HEK293 (cell line): ENCODE data around the gene SPINK6.

Experiments used
- CTCF ChIP-seq: fragments of 450-650 bp; formaldehyde crosslinking; IDR thresholded peaks from 2 replicates; pipeline ENCODE4 v1.5.1; 2016; ENCODE audit warnings: missing biosample characterization, missing genetic modification characterization
- KLF16 ChIP-seq: fragments of 450-650 bp; formaldehyde crosslinking; IDR thresholded peaks from 2 replicates; pipeline ENCODE4 v1.5.1; 2017; ENCODE audit warnings: missing biosample characterization, missing genetic modification characterization
- TRIM28 ChIP-seq: IDR thresholded peaks from 2 replicates; pipeline ENCODE4 v1.6.1; 2011; ENCODE audit warnings: low read length, control low read depth, borderline replicate concordance
- ZNF24 ChIP-seq: fragments of 450-650 bp; formaldehyde crosslinking; IDR thresholded peaks from 2 replicates; pipeline ENCODE4 v1.5.1; 2016; ENCODE audit warnings: missing biosample characterization, missing genetic modification characterization
- ZNF274 ChIP-seq, 2 experiments: fragments of 200-500 bp in 1 of 2; fragments of 450-650 bp in 1 of 2; sonication (Bioruptor generic) in 1 of 2; formaldehyde crosslinking in 1 of 2; IDR thresholded peaks; 2 replicates each; pipeline versions ENCODE4 v1.5.1 to v1.6.1; 2014 to 2016; ENCODE audit warnings: borderline replicate concordance in 1 of 2, inconsistent platforms in 1 of 2, low read length in 1 of 2, missing biosample characterization in 1 of 2, missing genetic modification characterization in 1 of 2
- ZNF324 ChIP-seq: fragments of 450-650 bp; formaldehyde crosslinking; IDR thresholded peaks from 2 replicates; pipeline ENCODE4 v1.5.1; 2016; ENCODE audit warnings: missing biosample characterization, missing genetic modification characterization
- ZNF350 ChIP-seq: fragments of 450-650 bp; formaldehyde crosslinking; IDR thresholded peaks from 2 replicates; pipeline ENCODE4 v1.5.0; 2017; ENCODE audit warnings: missing biosample characterization, mild to moderate bottlenecking, missing genetic modification characterization
- ZNF366 ChIP-seq: fragments of 450-650 bp; formaldehyde crosslinking; conservative IDR thresholded peaks from 2 replicates; pipeline ENCODE4 v1.5.1; 2016; ENCODE audit warnings: missing biosample characterization, missing genetic modification characterization
- ZNF501 ChIP-seq: fragments of 450-650 bp; formaldehyde crosslinking; IDR thresholded peaks from 2 replicates; pipeline ENCODE4 v1.5.1; 2016; ENCODE audit warnings: missing biosample characterization, missing genetic modification characterization
- ZNF626 ChIP-seq: fragments of 450-650 bp; sonication (Bioruptor Pico); formaldehyde crosslinking; IDR thresholded peaks from 2 replicates; pipeline ENCODE4 v1.5.1; 2018; ENCODE audit warnings: missing biosample characterization, missing genetic modification characterization, inconsistent platforms
- ZNF777 ChIP-seq: fragments of 450-650 bp; formaldehyde crosslinking; IDR thresholded peaks from 2 replicates; pipeline ENCODE4 v1.5.1; 2017; ENCODE audit warnings: missing biosample characterization, missing genetic modification characterization, borderline replicate concordance
- ZNF785 ChIP-seq: fragments of 450-650 bp; formaldehyde crosslinking; IDR thresholded peaks from 2 replicates; pipeline ENCODE4 v1.5.1; 2016; ENCODE audit warnings: missing biosample characterization, missing genetic modification characterization
- ZXDB ChIP-seq: fragments of 450-650 bp; formaldehyde crosslinking; IDR thresholded peaks from 2 replicates; pipeline ENCODE4 v1.5.1; 2016; ENCODE audit warnings: missing biosample characterization, missing genetic modification characterization
- TF ChIP-seq, protein P1 (sequence below): sonication (generic); formaldehyde crosslinking; IDR thresholded peaks from 2 replicates; pipeline ENCODE4 v1.8.1; 2022; ENCODE audit warnings: mild to moderate bottlenecking, moderate library complexity, missing genetic modification reagents

DNA sequence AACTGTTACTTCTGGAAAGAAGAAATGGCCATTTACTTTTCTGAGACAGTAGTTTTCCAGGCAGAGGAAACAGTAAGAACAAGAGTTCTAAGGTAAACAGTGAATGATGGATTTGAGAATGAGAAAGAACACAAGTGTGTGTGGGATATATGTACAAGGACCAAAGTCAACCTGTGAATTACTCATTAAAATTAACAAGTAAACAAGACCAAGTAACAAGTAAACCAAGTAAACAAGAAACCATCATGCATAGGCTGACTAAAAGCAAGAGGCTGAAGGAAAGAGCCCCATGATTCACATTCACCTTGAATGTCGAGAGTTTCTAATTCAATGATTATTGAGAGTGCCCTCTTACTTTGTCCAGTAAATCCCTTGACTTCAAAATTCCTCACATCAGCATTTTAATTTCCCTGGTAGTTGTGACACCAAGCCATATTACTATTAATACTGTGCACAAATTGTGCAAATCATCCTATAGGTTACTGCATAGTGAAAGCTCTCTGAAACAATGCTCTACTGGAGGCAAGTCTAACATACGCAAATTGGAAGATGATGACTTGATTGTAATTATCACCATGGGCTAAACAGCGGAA, 25.6 kb downstream of the SPINK6 start:
- TF ChIP-seq ZNF324 (tag by site-specific recombination) (no peak), TRIM28 (no peak), CTCF (no peak), ZNF777 (tag by site-specific recombination) (no peak), ZNF274 (IDR thresholded peaks at IDR 0.05; ENCODE audit: low read length) (no peak), ZNF274 (tag by site-specific recombination; IDR thresholded peaks at IDR 0.05; ENCODE audit: borderline replicate concordance) (no peak), ZXDB (tag by site-specific recombination) (no peak), KLF16 (no peak), ZNF350 (no peak), ZNF24 (no peak), ZNF366 (no peak), ZNF785 (tag by site-specific recombination) (no peak), ZNF626 (no peak), ZNF501 (no peak)
- TF ChIP-seq, protein P1, sequence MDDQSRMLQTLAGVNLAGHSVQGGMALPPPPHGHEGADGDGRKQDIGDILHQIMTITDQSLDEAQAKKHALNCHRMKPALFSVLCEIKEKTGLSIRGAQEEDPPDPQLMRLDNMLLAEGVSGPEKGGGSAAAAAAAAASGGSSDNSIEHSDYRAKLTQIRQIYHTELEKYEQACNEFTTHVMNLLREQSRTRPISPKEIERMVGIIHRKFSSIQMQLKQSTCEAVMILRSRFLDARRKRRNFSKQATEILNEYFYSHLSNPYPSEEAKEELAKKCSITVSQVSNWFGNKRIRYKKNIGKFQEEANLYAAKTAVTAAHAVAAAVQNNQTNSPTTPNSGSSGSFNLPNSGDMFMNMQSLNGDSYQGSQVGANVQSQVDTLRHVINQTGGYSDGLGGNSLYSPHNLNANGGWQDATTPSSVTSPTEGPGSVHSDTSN (CRISPR knock-in tag): no peak
